Measurements from ENCODE around the gene SH3BP2.

Gene SH3BP2, protein sequence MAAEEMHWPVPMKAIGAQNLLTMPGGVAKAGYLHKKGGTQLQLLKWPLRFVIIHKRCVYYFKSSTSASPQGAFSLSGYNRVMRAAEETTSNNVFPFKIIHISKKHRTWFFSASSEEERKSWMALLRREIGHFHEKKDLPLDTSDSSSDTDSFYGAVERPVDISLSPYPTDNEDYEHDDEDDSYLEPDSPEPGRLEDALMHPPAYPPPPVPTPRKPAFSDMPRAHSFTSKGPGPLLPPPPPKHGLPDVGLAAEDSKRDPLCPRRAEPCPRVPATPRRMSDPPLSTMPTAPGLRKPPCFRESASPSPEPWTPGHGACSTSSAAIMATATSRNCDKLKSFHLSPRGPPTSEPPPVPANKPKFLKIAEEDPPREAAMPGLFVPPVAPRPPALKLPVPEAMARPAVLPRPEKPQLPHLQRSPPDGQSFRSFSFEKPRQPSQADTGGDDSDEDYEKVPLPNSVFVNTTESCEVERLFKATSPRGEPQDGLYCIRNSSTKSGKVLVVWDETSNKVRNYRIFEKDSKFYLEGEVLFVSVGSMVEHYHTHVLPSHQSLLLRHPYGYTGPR

DNA sequence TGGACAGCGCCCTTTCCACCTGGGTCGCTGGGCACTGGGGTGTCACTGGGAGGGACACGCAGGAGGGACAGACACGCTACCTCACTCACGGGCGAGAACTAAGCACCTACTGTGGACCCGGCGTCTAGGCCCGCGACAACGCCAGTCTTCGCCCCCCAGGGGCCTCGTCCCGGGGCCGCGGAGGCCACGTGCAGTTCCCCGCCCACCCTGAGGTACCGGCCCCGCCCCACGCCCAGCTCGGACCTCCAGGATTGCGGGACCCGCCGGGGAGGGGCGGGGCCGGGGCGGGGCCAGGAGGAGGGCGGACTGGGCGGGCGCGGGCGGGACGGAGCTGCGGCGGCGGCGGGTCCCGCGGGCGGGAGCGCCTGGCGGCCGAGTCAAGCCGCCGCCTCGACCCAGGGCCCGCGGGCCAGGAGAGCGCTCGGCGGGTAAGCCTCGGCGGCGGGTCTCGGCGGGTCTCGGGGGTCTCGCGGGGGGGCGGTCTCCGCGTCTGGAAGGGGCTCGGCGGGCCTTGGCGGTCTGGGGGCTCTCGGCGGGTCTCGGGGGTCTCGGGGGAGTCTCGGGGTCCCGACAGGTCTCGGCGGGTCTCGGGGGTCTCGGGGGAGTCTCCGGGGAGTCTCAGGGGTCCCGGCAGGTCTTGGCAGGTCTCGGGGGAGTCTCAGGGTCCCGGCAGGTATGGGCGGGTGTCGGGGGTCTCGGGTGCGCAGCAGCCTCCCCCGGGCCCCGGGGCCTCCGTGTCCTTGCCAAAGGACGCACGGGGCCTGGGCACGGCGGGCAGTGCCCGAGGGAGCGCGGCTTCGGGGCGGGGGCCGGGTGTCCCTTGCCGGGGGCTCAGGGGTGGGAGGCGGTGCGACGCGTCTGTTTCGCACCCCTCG, at the start of gene SH3BP2:
Gene SH3BP2 (plus strand): TSS at position 375 of the 875 bp plus-strand sequence. CDS start 27,533 bp downstream, outside the sequence.
- Histone ChIP-seq H3K4me2 (peak within 1 kb of the TSS; percentile 100), H3K4me1 (peaks cover 98% of the 10 kb centered on the region), H3K4me3 (peak within 1 kb of the TSS; percentile 67), H3K27ac (peak within 1 kb of the TSS; percentile 68), H3K9me3 (no peaks in the 10 kb centered on the region), H4K20me1 (peaks cover 25% of the 10 kb centered on the region), H3K27me3 (0 out of 2 replicates have a peak, but pooled peaks cover 4% of the 10 kb centered on the region), H3K9ac (peak within 1 kb of the TSS; percentile 73), H3K36me3 (no peaks in the 10 kb centered on the region)
- no peak for TF ChIP-seq Cebpa-rat (IDR thresholded peaks at IDR 0.05)

DNA sequence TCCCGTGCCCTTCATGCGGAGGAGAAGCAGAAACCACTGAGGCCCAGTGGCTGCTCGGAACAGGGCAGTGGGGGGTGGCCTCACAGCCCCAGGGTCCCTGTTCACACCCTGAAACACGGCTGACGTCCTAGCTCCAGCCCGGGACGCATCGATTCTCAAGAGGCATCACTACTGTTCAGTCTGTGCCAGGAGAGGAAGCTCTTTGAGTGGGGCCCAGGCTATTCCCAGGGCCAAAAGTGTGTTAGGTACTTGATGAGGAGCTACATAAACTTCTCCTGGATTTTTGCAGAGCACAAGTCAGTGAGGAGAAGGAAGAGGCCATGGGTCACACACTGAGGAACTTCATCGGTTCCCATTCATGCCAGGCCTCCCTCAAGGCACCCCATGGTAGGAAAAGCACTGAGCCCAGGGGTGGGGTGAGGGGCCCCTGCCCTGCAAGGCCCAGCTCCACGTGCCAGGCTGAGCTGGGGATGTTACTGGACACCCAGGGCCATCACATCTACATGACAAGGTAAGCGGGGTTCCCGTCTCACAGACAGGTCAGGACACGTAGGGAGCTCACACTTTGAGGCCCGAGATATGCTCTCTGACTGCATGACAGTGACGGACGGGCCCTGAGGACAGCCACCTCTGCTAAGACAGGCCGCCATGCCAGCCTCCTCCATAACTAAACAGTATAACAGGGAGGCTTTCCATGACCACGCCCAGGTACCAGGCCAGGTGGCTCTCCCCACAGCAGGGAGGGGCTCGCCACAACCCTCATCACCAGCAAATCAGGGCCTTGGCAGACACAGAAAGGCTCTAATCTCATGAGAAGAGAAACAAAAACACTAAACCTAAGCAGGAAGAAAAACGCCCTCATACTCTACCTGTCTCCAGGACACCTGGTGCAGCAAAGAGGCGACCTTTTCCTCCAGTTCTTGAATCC, 49.1 kb upstream of the SH3BP2 start:
- H3K27ac ChIP-seq, result 0 out of 2 replicates have a peak overlapping the region, but pooled peaks have one; percentile 42
- H3K9me3 ChIP-seq, result no peaks in the 10 kb centered on the region
- H3K36me3 ChIP-seq, result peaks cover 81% of the 10 kb centered on the region
- H3K4me2 ChIP-seq, result 0 out of 2 replicates have a peak overlapping the region, but pooled peaks have one; percentile 2
- no peak overlapping the region for H3K4me3 ChIP-seq
- no peak for TF ChIP-seq Cebpa-rat (IDR thresholded peaks at IDR 0.05)
- no peak overlapping the region for H3K9ac ChIP-seq
- H3K4me1 ChIP-seq, result peaks cover 67% of the 10 kb centered on the region
- peaks cover 73% of the 10 kb centered on the region for H4K20me1 ChIP-seq
- no peaks in the 10 kb centered on the region for H3K27me3 ChIP-seq

DNA sequence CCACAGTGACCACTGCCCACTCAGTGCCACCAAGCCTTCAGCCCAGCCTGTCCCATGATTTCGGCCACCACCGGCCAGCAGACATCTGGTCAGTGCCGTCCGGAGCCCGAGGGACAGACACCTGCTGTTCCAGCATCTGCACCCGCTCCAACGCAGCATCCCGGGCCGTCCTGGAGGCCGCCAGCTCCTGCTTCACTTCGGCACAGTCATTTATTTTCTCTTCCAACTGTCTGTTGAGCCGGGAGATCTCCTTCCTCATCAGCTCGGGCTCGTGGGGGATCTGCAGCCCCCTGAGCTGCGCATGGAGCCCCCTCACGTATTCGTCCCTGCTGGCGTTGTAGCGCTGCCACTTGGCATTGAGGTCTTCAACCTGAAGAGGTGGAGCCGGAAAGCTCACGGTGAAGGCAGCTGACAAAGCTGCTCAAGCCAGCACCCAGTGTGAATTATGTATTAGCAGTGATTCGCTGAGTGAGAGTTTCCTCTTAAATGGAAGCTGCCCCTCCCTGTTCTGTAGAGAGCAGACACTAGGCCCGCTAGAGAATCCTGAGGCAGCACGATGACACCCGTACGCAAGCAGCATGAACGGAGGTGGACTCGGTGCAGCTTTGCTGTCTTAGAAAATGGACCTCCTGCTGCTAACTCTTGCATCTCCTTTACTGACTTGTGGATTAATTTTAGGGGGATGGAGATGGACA, 48.2 kb upstream of the SH3BP2 start:
- Histone ChIP-seq H3K36me3 (peaks cover 80% of the 10 kb centered on the region), H3K27me3 (no peaks in the 10 kb centered on the region), H3K9ac (no peak overlapping the region), H3K4me3 (no peak overlapping the region), H3K27ac (no peak overlapping the region), H3K4me1 (peaks cover 77% of the 10 kb centered on the region), H3K4me2 (no peak overlapping the region), H4K20me1 (peaks cover 83% of the 10 kb centered on the region), H3K9me3 (no peaks in the 10 kb centered on the region)
- no peak for TF ChIP-seq Cebpa-rat (IDR thresholded peaks at IDR 0.05)

DNA sequence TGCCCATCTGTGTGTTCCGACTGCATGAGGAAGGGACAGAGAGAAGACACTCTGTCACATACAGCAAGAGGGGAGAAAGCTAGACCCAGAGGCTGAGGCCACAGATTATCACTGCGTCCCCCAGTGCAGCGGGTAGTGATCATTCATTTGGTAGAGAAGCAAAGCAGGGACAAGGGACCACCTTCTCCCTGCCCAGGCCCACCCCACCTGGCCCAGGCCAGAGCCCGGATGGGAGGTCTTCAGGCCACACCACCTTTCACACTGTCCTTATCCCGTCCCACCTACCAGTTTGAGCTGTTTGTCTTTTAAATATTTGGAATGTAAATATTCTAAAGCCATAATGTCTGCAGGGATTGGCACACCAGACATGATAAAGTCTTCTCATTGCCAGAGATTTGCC, 47.4 kb upstream of the SH3BP2 start:
- peaks cover 82% of the 10 kb centered on the region for H3K4me1 ChIP-seq
- no peak for TF ChIP-seq Cebpa-rat (IDR thresholded peaks at IDR 0.05)
- peak overlapping the region; percentile 88 for H3K4me2 ChIP-seq
- no peak overlapping the region for H3K9ac ChIP-seq
- H4K20me1 ChIP-seq, result peaks cover 90% of the 10 kb centered on the region
- no peaks in the 10 kb centered on the region for H3K9me3 ChIP-seq
- H3K36me3 ChIP-seq, result peaks cover 81% of the 10 kb centered on the region
- H3K27me3 ChIP-seq, result no peaks in the 10 kb centered on the region
- H3K27ac ChIP-seq, result no peak overlapping the region
- no peak overlapping the region for H3K4me3 ChIP-seq

DNA sequence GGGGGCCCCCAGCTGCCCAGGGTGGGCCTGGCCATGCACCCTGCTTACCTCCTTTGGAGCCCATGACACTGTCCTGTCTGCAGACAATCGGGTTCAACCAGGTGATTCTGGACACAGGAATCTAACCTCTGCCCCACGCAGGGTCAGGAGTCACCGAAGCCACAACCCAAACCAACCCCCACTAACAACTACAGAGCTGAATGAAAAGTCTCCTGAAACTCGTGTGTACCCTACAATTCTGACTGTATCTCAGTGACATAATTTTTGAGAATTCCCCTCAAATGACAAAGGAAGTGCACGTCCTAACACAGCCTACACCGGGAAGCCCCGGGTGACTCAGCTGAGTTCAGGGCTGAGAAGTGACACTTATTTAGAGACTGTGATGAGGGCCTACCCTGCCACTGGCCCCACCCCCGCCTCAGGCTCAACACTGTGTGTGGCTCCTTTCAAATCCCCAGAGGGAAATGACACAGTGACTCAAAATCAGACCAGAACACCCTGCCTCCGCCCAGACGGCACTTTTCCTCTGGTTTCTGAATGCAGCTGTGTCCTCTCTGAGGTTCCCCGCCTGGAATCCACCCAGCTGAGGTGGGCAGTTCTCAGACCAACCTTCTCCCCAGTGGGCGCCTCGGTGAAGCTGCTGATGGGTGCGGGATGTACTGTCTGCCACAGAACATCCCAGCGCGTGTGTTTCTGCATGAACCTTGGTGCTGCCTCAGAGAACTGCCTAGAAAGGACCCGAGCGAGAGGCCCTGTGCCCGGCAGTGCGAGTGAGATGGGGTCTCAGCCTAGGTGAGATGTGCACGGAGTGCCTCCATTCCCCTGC, 46.7 kb upstream of the SH3BP2 start:
- Histone ChIP-seq H3K27ac (peak overlapping the region; percentile 52; the same call in 1 of the 2 replicates), H3K4me2 (peak overlapping the region; percentile 88), H3K9me3 (no peaks in the 10 kb centered on the region), H3K27me3 (no peaks in the 10 kb centered on the region), H3K36me3 (peaks cover 83% of the 10 kb centered on the region), H3K4me1 (peaks cover 86% of the 10 kb centered on the region), H3K4me3 (peak overlapping the region; percentile 32), H4K20me1 (peaks cover 97% of the 10 kb centered on the region), H3K9ac (peak overlapping the region; percentile 51; the same call in 1 of the 2 replicates)
- TF ChIP-seq Cebpa-rat (IDR thresholded peaks at IDR 0.05), result no peak

DNA sequence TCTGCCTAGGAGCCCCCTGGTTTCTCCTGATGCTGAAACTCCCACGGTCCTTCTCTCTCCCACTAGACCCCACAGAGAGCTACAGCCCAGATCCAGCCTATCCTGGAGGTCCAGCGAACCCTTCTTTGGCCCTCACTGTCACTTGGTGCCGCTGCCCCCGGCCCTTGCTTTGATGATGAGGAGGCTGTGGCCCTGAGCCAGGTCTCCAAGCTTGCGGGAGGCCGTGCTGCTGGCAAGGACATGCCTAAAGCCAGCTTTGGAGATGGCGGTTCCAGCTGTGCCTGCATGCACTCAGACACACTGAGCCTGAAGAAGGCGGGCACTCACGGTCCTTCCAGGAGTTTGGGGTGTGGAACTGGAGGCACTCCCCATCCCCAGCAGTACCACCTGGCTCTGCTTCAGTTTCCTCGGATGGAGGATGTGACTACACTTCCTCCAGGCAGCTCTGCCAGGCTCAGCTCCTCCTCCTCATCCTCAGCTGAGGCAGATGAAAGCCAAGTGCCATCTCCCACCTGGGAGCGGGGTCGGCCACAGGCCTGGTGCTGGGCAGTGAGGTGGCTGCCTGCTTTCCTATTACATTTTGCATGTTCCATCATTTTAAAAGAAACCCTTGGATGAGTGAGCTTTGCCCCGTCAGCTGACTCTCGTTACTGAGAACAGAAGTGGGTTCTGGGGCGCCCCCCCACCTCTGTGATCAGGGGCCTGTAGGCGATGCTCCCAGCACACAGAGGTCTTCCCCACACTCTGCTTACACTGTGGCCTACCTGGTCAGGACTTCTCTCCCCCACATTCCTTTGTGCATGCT, 45.8 kb upstream of the SH3BP2 start:
- Histone ChIP-seq H3K9me3 (no peaks in the 10 kb centered on the region), H4K20me1 (peaks cover 100% of the 10 kb centered on the region), H3K4me1 (peaks cover 81% of the 10 kb centered on the region), H3K4me3 (peak overlapping the region; percentile 32), H3K36me3 (peaks cover 81% of the 10 kb centered on the region), H3K4me2 (peak overlapping the region; percentile 88), H3K9ac (peak overlapping the region; percentile 51; the same call in 1 of the 2 replicates), H3K27ac (peak overlapping the region; percentile 52; the same call in 1 of the 2 replicates), H3K27me3 (no peaks in the 10 kb centered on the region)
- TF ChIP-seq Cebpa-rat (IDR thresholded peaks at IDR 0.05), result no peak

Measured in BLaER1 (cell line).